ENCODE results near the gene CDKAL1. TPM values are rescaled to one million over a fixed set of nuclear protein-coding genes. Genes with fewer than 3 reads are reported as not detected.

Gene CDKAL1
- total and polyA plus RNA-seq, 2 donors, result 9.8 to 19.9 TPM

DNA sequence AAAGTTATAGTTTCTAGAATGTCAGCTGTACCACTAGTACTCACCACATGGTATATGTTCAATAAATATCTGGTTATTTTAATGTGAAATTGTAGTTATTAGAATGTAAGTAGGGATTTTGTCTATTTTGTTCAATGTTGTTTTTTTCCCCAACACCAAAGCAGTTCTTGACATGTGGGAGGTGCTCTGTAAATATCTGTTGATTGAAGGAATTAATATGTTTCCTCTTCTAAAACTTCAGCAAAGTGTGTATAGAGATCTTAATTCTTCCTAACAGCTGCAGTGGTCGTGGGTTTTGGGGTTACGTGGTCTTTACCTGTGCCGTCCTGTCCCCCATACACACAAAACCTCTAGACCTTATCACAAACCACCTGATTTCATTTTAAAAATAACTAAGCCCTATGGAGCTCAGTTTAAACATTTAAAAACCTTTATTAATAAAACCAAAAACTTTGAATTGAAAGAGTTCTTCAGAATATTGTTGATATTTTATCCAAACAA, 587.4 kb downstream of the CDKAL1 start:
- Histone ChIP-seq H3K36me3 (ENCODE audit: control insufficient read depth in 2 of 2, insufficient read depth in 2 of 2, low read length in 1 of 2) (no peaks in the 10 kb centered on the region), H3K4me3 (ENCODE audit: low read length in 2 of 2) (no peak overlapping the region), H3K4me1 (ENCODE audit: control insufficient read depth in 2 of 2, insufficient read depth in 2 of 2, low read length in 2 of 2) (no peaks in the 10 kb centered on the region), H3K27me3 (ENCODE audit: control insufficient read depth in 2 of 2, insufficient read depth in 1 of 2, low read length in 1 of 2) (no peaks in the 10 kb centered on the region), H3K27ac (ENCODE audit: low read depth in 1 of 2, low read length in 1 of 2) (no peak overlapping the region), H3K9me3 (ENCODE audit: control insufficient read depth in 2 of 2, insufficient read depth in 1 of 2, low read length in 1 of 2) (no peaks in the 10 kb centered on the region)
- DNase-seq (ENCODE audit: low read depth in 6 of 9, low spot score in 9 of 9), result no peak
- 28% methylated on average over 3 of the region's 3 CpGs for WGBS

DNA sequence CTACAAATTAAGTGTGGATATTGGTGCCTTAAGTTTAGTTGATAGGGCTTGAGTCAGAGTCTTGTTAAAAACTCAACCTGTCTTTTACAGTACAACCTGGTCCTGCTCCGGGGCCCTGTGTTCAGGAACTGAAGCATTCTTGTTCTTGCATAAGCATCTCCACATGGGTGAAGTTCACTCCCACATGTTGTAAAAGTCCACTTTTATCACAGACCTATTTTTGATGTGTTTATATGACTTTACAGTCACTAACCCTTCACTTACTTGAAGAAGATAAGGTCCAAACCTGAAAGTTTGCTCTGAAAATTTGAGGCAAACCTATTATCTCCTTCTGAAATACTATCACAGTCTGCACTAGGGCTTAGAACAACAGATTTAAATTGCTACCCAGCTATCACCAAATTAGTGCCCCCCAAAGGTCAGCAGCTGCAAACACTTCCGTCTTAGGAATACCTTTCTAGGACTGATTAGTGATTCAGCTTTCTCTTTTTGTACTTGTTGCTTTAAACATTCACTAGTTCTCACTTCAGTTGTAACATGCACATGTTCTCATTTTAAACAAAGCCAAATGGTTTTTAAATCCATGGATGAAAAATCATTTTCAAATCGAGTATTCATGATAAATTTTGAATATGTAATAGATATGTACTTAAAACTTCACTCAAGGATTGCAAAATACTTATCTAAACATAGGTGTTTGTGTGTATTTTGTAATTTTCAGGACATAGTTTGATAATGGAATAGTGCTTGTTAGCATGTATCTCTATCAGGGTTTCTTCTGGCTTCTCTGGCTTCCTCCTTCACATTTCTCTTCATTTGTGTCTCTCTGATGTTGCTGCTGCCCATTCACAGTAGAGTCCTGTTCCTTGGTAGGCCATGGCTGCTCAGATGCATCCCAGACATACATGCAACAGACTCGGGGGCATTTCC, 589.5 kb downstream of the CDKAL1 start:
- Histone ChIP-seq H3K4me3 (ENCODE audit: low read length in 2 of 2) (no peak overlapping the region), H3K27ac (ENCODE audit: low read depth in 1 of 2, low read length in 1 of 2) (no peak overlapping the region), H3K4me1 (ENCODE audit: control insufficient read depth in 2 of 2, insufficient read depth in 2 of 2, low read length in 2 of 2) (no peaks in the 10 kb centered on the region), H3K27me3 (ENCODE audit: control insufficient read depth in 2 of 2, insufficient read depth in 1 of 2, low read length in 1 of 2) (no peaks in the 10 kb centered on the region), H3K36me3 (ENCODE audit: control insufficient read depth in 2 of 2, insufficient read depth in 2 of 2, low read length in 1 of 2) (no peaks in the 10 kb centered on the region), H3K9me3 (ENCODE audit: control insufficient read depth in 2 of 2, insufficient read depth in 1 of 2, low read length in 1 of 2) (no peaks in the 10 kb centered on the region)
- WGBS, result 96% methylated on average over 4 of the region's 4 CpGs
- no peak for DNase-seq (ENCODE audit: low read depth in 6 of 9, low spot score in 9 of 9)

DNA sequence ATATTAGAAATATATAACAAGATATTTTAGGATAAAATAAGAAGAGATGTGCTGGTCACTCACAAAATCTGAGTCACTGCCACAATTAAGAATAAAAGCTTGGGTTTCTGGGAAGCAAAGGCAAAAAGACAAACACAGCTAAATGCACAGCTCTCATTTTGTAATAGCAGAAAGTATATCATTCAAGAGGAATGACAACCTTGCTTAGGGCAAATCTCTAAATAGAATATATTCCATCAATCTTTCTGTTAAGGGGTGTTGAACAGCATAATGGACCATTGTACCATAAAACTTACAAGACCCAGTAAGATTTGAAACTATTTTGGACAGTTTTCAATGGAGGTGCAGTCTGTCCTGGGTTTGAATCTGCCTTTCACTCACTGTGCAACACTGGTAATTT, 594.3 kb downstream of the CDKAL1 start:
- no peak for DNase-seq (ENCODE audit: low read depth in 6 of 9, low spot score in 9 of 9)
- Histone ChIP-seq H3K27ac (ENCODE audit: low read depth in 1 of 2, low read length in 1 of 2) (no peak overlapping the region), H3K4me1 (ENCODE audit: control insufficient read depth in 2 of 2, insufficient read depth in 2 of 2, low read length in 2 of 2) (no peaks in the 10 kb centered on the region), H3K27me3 (ENCODE audit: control insufficient read depth in 2 of 2, insufficient read depth in 1 of 2, low read length in 1 of 2) (no peaks in the 10 kb centered on the region), H3K4me3 (ENCODE audit: low read length in 2 of 2) (no peak overlapping the region), H3K9me3 (ENCODE audit: control insufficient read depth in 2 of 2, insufficient read depth in 1 of 2, low read length in 1 of 2) (no peaks in the 10 kb centered on the region), H3K36me3 (ENCODE audit: control insufficient read depth in 2 of 2, insufficient read depth in 2 of 2, low read length in 1 of 2) (no peaks in the 10 kb centered on the region)

GRCh38 chr6:21131406-21131805, 597.1 kb downstream of the CDKAL1 start:
- Histone ChIP-seq H3K9me3 (ENCODE audit: control insufficient read depth in 2 of 2, insufficient read depth in 1 of 2, low read length in 1 of 2) (no peaks in the 10 kb centered on the region), H3K4me1 (ENCODE audit: control insufficient read depth in 2 of 2, insufficient read depth in 2 of 2, low read length in 2 of 2) (no peaks in the 10 kb centered on the region), H3K4me3 (ENCODE audit: low read length in 2 of 2) (no peak overlapping the region), H3K36me3 (ENCODE audit: control insufficient read depth in 2 of 2, insufficient read depth in 2 of 2, low read length in 1 of 2) (no peaks in the 10 kb centered on the region), H3K27ac (ENCODE audit: low read depth in 1 of 2, low read length in 1 of 2) (no peak overlapping the region), H3K27me3 (ENCODE audit: control insufficient read depth in 2 of 2, insufficient read depth in 1 of 2, low read length in 1 of 2) (no peaks in the 10 kb centered on the region)
- no peak for DNase-seq (ENCODE audit: low read depth in 6 of 9, low spot score in 9 of 9)
- 97% methylated on average over 3 of the region's 3 CpGs for WGBS

DNA sequence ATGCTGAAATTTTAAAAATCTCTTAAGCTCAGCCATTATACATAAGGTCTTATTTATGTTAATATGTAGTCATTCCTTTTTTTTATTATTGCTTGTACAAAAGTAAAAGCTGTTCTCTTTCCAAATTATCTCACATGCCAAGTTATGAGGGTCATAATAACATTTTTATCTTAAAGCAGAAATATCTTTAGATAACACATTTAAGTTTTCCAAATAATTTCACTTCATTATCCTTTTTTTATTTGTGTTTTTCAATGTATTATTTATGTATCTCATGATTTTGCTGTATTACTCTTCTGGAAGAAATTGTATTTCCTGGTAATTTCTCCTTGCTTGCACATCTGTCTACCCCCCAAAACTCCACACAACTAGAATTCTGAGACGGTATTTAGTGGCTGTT, 598.2 kb downstream of the CDKAL1 start:
- no peaks in the 10 kb centered on the region for H3K36me3 ChIP-seq (ENCODE audit: control insufficient read depth in 2 of 2, insufficient read depth in 2 of 2, low read length in 1 of 2)
- WGBS, result 38% methylated on average over 1 of the region's 1 CpG
- no peaks in the 10 kb centered on the region for H3K9me3 ChIP-seq (ENCODE audit: control insufficient read depth in 2 of 2, insufficient read depth in 1 of 2, low read length in 1 of 2)
- H3K27me3 ChIP-seq (ENCODE audit: control insufficient read depth in 2 of 2, insufficient read depth in 1 of 2, low read length in 1 of 2), result no peaks in the 10 kb centered on the region
- no peak for DNase-seq (ENCODE audit: low read depth in 6 of 9, low spot score in 9 of 9)
- no peak overlapping the region for H3K27ac ChIP-seq (ENCODE audit: low read depth in 1 of 2, low read length in 1 of 2)
- H3K4me3 ChIP-seq (ENCODE audit: low read length in 2 of 2), result no peak overlapping the region
- H3K4me1 ChIP-seq (ENCODE audit: control insufficient read depth in 2 of 2, insufficient read depth in 2 of 2, low read length in 2 of 2), result no peaks in the 10 kb centered on the region

GRCh38 chr6:21132856-21133838, 598.9 kb downstream of the CDKAL1 start:
- H3K4me3 ChIP-seq (ENCODE audit: low read length in 2 of 2), result no peak overlapping the region
- H3K27me3 ChIP-seq (ENCODE audit: control insufficient read depth in 2 of 2, insufficient read depth in 1 of 2, low read length in 1 of 2), result no peaks in the 10 kb centered on the region
- DNase-seq (ENCODE audit: low read depth in 6 of 9, low spot score in 9 of 9), result no peak
- no peaks in the 10 kb centered on the region for H3K9me3 ChIP-seq (ENCODE audit: control insufficient read depth in 2 of 2, insufficient read depth in 1 of 2, low read length in 1 of 2)
- no peak overlapping the region for H3K27ac ChIP-seq (ENCODE audit: low read depth in 1 of 2, low read length in 1 of 2)
- 72% methylated on average over 6 of the region's 6 CpGs for WGBS
- H3K4me1 ChIP-seq (ENCODE audit: control insufficient read depth in 2 of 2, insufficient read depth in 2 of 2, low read length in 2 of 2), result no peaks in the 10 kb centered on the region
- H3K36me3 ChIP-seq (ENCODE audit: control insufficient read depth in 2 of 2, insufficient read depth in 2 of 2, low read length in 1 of 2), result no peaks in the 10 kb centered on the region

DNA sequence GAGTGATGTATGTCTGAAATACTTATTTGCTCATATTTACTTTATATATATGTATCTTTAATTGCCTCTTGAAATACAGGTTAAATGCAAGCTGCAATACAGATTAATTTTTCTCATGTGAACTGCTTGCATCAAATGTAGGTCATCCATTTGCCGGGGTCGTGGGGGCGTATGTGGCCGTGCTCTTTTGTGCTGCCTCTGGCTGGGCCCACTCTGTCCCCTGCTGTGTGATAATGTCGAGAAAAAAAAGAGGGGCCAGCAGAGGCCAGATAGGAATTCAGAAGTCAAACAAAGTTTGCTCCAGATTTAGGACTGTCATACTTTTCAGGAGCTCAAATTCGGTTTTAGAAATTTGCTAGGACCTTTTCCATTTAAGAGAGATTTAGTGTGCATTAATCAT, 599.6 kb downstream of the CDKAL1 start:
- no peaks in the 10 kb centered on the region for H3K27me3 ChIP-seq (ENCODE audit: control insufficient read depth in 2 of 2, insufficient read depth in 1 of 2, low read length in 1 of 2)
- no peak overlapping the region for H3K27ac ChIP-seq (ENCODE audit: low read depth in 1 of 2, low read length in 1 of 2)
- H3K36me3 ChIP-seq (ENCODE audit: control insufficient read depth in 2 of 2, insufficient read depth in 2 of 2, low read length in 1 of 2), result no peaks in the 10 kb centered on the region
- no peak for DNase-seq (ENCODE audit: low read depth in 6 of 9, low spot score in 9 of 9)
- WGBS, result 94% methylated on average over 6 of the region's 6 CpGs
- no peak overlapping the region for H3K4me3 ChIP-seq (ENCODE audit: low read length in 2 of 2)
- no peaks in the 10 kb centered on the region for H3K4me1 ChIP-seq (ENCODE audit: control insufficient read depth in 2 of 2, insufficient read depth in 2 of 2, low read length in 2 of 2)
- H3K9me3 ChIP-seq (ENCODE audit: control insufficient read depth in 2 of 2, insufficient read depth in 1 of 2, low read length in 1 of 2), result no peaks in the 10 kb centered on the region

GRCh38 chr6:21134356-21134755, 600.1 kb downstream of the CDKAL1 start:
- Histone ChIP-seq H3K27ac (ENCODE audit: low read depth in 1 of 2, low read length in 1 of 2) (no peak overlapping the region), H3K36me3 (ENCODE audit: control insufficient read depth in 2 of 2, insufficient read depth in 2 of 2, low read length in 1 of 2) (no peaks in the 10 kb centered on the region), H3K4me3 (ENCODE audit: low read length in 2 of 2) (no peak overlapping the region), H3K9me3 (ENCODE audit: control insufficient read depth in 2 of 2, insufficient read depth in 1 of 2, low read length in 1 of 2) (no peaks in the 10 kb centered on the region), H3K4me1 (ENCODE audit: control insufficient read depth in 2 of 2, insufficient read depth in 2 of 2, low read length in 2 of 2) (no peaks in the 10 kb centered on the region), H3K27me3 (ENCODE audit: control insufficient read depth in 2 of 2, insufficient read depth in 1 of 2, low read length in 1 of 2) (no peaks in the 10 kb centered on the region)
- no peak for DNase-seq (ENCODE audit: low read depth in 6 of 9, low spot score in 9 of 9)
- 99% methylated on average over 4 of the region's 4 CpGs for WGBS

All from thymus (tissue), 11 donors.